ENCODE results near the gene SRSF10.

SRSF10 gene

DNA sequence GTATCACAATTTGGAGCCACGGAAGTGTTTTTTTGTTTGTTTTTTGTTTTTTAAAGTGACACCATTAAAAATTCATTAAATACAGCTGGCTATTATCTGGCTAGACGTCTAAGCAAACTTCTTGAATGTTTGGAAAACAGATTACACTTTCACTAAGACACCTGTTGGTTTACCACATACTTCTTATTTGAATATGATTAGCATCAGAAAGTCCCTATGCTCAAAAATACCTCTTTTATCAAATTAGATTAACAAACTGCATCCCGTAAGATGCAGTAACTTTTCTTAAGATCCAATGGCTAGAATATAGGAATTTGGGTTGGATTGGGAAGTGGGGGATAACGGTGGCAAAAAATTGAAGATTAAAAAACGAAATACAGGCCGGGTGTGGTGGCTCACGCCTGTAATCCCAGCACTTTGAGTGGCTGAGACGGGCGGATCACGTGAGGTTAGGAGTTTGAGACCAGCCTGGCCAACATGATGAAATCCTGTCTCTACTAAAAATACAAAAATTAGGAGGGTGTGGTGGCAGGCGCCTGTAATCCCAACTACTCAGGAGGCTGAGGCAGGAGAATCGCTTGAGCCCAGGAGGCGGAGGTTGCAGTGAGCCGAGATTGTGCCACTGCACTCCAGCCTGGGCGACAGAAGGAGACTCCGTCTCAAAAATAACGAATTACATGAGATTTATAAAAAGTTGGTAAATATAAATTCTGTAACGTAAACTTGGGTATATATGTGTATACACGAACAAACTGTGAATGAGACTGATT is 21.9 kb downstream of the SRSF10 start:
- peak in 1 of 2 experiments; percentile 21 for DNase-seq

- no peak for DNase-seq
These were observed 23.0 kb downstream of the SRSF10 start for GRCh38 chr1:23957096-23957495.

DNA sequence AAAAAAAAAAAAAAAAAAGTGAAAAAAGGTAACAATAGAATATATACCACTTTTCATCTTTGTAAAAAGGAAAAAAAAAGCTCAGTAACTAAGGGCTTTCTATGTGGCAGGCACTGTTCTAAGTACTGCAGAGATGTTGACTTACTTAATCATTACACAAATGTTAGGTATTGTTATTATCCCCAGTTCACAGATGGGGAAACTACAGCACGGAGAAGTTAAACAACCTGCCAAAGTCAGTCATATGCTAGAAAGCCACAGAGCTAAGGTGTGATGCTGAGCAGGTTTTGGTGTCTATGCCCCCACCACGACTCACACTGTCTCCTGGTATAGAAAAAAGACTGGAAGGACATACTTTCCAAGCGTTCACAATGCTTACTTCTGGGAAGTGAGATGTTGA is 27.1 kb downstream of the SRSF10 start:
- DNase-seq = no peak

DNA sequence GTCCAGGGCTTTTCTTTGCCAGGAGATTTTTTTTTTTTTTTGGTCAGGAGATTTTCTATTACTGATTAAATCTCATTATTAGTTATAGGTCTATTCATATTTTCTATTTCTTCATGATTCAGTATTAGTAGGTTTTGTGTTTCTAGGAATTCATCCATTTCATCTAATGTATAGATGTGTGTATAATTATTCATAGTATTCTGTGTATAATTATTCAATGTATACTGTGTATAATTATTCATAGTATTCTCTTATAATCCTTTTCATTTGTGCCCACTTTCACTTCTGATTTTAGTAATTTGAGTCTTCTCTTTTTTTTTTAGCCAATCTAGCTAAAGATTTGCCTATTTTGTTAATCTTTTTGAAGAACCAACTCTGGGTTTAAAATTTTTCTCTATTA is 32.8 kb downstream of the SRSF10 start:
- DNase-seq = no peak

DNA sequence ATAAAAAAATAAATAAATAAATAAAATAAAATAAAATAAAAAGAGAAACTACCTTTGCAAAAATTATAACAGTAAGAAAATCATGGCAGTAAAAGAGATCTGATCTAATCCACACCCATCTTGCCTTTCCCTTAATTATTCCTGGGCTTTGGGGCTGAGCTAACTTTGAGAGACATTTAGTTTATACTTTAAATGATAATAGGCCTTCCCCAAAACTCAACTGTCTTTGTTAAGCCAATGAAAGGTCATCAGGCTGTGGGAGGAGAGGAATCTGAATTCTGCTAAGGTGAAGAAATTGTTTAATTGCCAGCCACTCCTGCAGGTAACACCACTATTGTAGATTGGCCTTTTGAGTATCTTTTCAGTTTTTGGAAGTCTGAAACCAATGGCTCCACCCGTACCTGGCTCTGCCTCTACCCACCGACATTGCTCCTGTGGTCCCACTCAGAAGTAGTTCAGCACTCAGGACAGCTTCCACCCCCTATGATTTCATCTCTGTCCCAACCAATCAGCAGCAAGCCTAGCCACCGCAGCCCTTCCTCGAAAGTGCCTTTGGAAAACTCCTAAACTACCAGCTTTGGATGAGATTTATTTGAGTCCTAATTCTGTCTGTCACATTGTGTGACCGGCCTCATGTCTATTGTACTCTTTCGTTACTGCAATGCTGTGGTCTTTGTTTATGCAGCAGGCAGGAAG is 43.5 kb downstream of the SRSF10 start:
- no peak for DNase-seq

DNA sequence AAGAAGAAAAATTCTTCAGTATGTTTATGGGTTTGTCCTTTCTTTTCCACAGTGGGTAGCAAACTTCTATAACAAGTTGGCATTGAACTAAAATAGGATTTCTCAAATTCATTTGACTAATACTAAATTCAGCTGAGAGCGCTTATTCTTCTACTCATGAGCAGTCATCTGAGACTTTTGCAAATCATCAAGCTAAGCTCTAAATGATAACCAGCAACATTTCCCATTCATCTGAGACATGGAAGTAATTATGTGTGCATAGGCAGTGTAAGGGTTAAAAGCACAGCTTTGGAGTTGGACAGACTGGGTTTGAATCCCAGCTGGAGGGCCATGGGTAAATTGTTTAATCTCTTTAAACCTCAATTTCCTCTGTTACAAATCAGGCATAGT is 48.6 kb downstream of the SRSF10 start:
- DNase-seq = no peak

DNA sequence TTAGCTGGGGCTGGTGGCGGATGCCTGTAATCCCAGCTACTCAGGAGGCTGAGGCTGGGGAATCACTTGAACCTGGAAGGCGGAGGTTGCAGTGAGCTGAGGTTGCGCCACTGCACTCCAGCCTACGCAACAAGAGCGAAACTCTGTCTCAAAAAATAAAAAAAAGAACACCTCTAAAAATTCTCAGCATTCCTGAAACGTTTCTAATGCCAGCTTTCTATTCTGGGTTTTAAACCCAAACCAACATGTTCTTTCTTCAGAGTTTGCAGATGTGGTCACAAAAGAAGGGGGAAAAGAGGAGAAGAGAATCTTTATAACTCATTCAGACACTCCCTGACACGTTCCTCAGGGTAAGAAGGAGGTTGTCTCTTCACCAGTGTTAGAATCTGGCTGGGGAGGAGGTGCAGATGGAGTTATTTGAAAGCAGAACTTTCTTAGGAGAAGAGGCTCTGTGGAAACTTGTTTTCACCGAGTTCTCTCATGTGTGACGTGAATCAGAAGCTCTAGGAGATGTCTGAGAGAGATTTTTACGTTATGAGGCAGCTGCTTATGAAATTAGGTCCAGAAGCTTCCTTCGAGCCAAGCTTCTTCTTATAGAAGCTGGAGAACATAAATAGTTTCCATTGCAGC is 49.2 kb downstream of the SRSF10 start:
- no peak for DNase-seq

- no peak for DNase-seq
These were observed 49.9 kb downstream of the SRSF10 start for GRCh38 chr1:23930270-23930669.

DNA sequence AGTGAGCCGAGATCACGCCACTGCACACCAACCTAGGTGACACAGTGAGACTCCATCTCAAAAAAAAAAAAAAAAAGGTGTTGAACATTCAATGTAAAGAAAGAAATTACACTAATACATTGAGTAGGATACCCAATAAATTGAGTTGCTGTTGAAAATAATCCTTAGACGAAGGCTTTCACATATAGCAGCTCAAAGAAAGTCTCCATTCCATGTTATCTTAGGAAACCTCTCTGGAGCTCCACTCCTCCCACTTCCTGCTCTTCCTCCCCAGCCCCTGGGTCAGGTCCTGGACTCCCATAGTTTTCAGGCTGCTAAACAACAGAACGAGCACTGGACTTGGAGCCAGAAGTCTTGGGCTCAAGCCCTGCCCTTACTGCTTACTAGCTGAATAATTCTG is 51.3 kb downstream of the SRSF10 start:
- DNase-seq = no peak

- DNase-seq = no peak
These were observed 53.0 kb downstream of the SRSF10 start for GRCh38 chr1:23927097-23927496.

GRCh38 chr1:23925279-23925678 is 54.8 kb downstream of the SRSF10 start:
- no peak for DNase-seq

DNA sequence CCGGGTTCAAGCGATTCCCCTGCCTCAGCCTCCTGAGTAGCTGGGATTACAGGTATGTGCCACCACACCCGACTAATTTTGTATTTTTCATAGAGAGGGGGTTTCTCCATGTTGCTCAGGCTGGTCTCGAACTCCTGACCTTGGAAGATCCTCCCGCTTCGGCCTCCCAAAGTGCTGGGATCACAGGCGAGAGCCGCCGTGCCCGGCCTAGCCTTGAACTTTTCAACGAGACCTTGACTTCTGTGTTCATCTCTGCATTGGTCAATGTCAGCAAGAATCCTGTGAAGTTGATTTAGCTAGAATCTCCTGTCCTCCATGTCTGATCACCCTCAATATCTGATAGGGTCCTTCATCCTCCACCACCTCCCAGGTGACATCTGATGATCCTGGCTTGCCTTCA is 55.5 kb downstream of the SRSF10 start:
- DNase-seq = no peak

DNA sequence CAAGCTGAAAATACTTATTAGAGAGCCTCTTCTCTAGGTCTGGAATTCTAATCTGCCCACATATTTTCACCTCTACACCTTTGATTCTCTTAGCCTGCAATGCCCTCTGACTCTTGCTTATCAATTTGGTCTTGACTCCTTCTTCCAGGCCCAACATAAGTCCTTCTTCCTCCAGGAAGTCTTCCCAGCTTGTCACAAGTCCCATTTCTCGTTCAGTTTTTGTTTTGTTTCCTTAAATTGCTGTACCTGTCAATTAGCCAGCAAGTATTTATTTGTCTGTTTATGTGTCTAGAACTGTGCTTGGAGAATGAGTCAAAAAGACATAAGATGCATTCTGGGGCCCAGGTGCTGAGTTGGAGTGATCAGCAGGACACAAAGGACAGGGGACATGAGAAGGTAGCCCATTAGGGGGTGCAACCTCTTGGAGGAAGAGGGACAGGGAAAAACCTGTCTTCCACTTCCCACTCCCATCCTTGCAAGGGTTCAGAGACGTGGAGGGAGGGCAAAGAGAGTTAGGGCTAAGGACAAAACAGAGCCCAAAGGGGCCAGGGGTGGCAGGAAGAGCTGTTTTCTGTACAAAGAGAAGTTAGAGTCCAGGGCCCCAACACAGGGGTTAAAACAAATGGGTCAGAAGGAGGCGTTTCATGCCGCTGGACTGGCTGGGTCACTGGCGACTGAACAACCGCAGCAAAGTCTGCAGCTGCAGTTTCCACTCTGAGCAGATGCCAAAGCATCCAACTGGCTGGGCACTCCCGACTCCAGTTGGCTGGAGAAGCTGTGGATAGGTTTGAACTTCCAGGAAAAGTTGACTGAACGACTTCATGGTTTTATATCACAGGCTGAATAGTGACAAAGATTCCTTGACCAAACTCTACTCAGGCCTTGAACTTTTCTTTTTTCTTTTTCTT is 56.3 kb downstream of the SRSF10 start:
- DNase-seq = no peak

- DNase-seq = no peak
These were observed 57.7 kb downstream of the SRSF10 start for GRCh38 chr1:23922321-23922943.

DNA sequence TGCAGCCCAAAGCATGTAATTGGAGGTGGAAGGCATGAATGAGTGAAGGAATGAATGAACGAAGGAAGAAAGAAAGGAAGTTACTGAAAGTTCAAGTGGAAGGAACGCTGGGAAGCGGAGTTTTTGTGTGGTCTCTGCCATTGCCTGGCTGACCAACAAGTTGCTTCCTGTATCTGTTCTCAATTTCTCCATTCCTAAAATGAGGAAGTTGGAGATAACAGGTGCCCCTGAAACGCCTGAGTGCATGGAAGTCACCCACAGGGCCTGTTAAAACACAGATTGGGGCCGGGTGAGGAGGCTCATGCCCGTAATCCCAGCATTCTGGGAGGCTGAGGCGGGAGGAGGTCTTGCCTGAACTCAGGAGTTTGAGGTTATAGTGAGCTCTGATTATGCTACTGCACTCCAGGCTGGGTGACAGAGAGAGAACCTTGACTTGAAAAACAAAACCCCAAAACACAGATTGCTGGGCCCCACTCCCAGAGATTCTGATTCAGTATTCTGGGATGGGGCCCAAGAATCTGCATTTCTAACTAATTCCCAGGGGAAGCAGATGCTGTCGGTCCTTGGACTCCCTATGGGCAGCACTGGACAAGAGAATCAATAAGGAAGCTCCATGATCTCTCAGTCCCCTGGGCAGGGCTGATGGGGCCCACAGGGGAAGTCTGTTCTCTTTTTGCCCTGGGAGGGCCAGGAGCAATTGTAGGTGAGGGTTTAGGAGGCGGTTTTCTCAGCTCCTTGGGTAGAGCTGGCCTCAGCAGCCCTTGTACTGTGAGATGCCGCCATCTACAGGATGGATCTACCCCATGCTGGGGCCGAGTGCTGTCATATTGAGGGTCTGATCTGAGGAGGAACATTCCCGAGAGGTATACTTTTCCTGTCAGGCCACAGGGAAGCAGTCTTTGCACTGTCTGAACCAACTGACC is 63.7 kb downstream of the SRSF10 start:
- peak; percentile 48 to 60 for DNase-seq

GRCh38 chr1:23915466-23915865 is 64.7 kb downstream of the SRSF10 start:
- no peak for DNase-seq

GRCh38 chr1:23914921-23915320 is 65.2 kb downstream of the SRSF10 start:
- DNase-seq = no peak
